ENCODE measurements around the gene AXIN2.

AXIN2 gene

DNA sequence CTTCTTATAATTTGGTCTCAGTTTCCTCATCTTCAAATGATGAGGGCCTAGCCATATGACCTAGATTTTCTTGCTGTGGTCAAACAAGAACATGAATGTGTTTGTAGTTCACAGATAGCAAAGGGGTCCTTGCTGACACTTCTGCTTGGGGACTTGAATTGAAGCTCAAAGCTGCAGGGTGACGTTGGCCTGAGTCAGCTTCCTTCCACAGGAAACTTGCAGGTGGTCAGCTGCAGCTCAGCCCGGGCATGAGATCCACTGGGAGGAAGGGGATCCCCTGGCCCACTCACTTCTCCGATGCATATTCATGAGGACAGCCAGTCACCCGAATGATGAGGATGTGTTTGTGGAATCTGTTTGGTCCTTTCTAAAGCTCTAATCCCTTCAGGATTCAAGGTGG lies 42.6 kb upstream of the AXIN2 start:
- H3K79me2 ChIP-seq (ENCODE audit: insufficient read depth, low read length): no peaks in the 10 kb centered on the region
- no peaks in the 10 kb centered on the region for H3K9me2 ChIP-seq (replicated peaks; ENCODE audit: low read depth, low read length)
- no peaks in the 10 kb centered on the region for H3K27me3 ChIP-seq (ENCODE audit: insufficient read depth, low read length, poor library complexity, severe bottlenecking)
- no peaks in the 10 kb centered on the region for H3K9me3 ChIP-seq (ENCODE audit: insufficient read depth, low read depth, low read length)
- H2AFZ ChIP-seq (ENCODE audit: low read length): no peak overlapping the region
- H3K4me2 ChIP-seq (ENCODE audit: low read depth, low read length, poor library complexity, severe bottlenecking): no peak overlapping the region
- no peak for TF ChIP-seq EZH2phosphoT487 (IDR thresholded peaks at IDR 0.05; ENCODE audit: borderline replicate concordance)
- TF ChIP-seq, protein P1, sequence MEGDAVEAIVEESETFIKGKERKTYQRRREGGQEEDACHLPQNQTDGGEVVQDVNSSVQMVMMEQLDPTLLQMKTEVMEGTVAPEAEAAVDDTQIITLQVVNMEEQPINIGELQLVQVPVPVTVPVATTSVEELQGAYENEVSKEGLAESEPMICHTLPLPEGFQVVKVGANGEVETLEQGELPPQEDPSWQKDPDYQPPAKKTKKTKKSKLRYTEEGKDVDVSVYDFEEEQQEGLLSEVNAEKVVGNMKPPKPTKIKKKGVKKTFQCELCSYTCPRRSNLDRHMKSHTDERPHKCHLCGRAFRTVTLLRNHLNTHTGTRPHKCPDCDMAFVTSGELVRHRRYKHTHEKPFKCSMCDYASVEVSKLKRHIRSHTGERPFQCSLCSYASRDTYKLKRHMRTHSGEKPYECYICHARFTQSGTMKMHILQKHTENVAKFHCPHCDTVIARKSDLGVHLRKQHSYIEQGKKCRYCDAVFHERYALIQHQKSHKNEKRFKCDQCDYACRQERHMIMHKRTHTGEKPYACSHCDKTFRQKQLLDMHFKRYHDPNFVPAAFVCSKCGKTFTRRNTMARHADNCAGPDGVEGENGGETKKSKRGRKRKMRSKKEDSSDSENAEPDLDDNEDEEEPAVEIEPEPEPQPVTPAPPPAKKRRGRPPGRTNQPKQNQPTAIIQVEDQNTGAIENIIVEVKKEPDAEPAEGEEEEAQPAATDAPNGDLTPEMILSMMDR (conservative IDR thresholded peaks at IDR 0.05; ENCODE audit: low read length): no peak
- H3K36me3 ChIP-seq (ENCODE audit: insufficient read depth, low read length): no peaks in the 10 kb centered on the region
- no peaks in the 10 kb centered on the region for H3K4me1 ChIP-seq (ENCODE audit: insufficient read depth, low read length, poor library complexity, severe bottlenecking)
- H3K9ac ChIP-seq (ENCODE audit: low read depth, low read length, poor library complexity, severe bottlenecking): no peak overlapping the region
- no peak overlapping the region for H3K4me3 ChIP-seq (ENCODE audit: low read length, poor library complexity, severe bottlenecking)
- H3F3A ChIP-seq (ENCODE audit: low read depth): no peaks in the 10 kb centered on the region
- H4K20me1 ChIP-seq (ENCODE audit: insufficient read depth, low read length, poor library complexity, severe bottlenecking): no peaks in the 10 kb centered on the region

DNA sequence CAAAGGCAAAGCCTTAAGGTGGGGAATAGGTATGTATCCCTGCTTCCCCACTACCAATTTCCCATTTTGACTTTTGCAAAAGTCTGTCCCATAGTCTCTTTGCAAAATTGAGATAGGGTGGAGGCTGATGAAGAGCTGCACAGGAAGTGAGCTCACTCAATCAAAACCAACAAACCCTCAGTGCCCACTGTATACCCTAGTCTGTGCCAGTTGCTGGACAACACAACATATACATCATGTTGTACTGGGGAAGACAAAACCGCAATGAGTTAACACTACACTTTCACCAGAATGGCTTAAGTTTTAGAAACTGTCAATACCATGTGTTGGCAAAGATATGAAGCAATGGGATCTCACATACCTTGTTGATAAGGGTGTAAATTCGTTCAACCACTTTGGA lies 40.4 kb upstream of the AXIN2 start:
- H3K27me3 ChIP-seq (ENCODE audit: insufficient read depth, low read length, poor library complexity, severe bottlenecking): no peaks in the 10 kb centered on the region
- no peaks in the 10 kb centered on the region for H3K9me3 ChIP-seq (ENCODE audit: insufficient read depth, low read depth, low read length)
- no peak overlapping the region for H3K4me2 ChIP-seq (ENCODE audit: low read depth, low read length, poor library complexity, severe bottlenecking)
- H2AFZ ChIP-seq (ENCODE audit: low read length): no peak overlapping the region
- H3K4me1 ChIP-seq (ENCODE audit: insufficient read depth, low read length, poor library complexity, severe bottlenecking): no peaks in the 10 kb centered on the region
- H3F3A ChIP-seq (ENCODE audit: low read depth): no peaks in the 10 kb centered on the region
- no peak overlapping the region for H3K4me3 ChIP-seq (ENCODE audit: low read length, poor library complexity, severe bottlenecking)
- no peaks in the 10 kb centered on the region for H4K20me1 ChIP-seq (ENCODE audit: insufficient read depth, low read length, poor library complexity, severe bottlenecking)
- no peaks in the 10 kb centered on the region for H3K79me2 ChIP-seq (ENCODE audit: insufficient read depth, low read length)
- no peak overlapping the region for H3K9ac ChIP-seq (ENCODE audit: low read depth, low read length, poor library complexity, severe bottlenecking)
- no peaks in the 10 kb centered on the region for H3K9me2 ChIP-seq (replicated peaks; ENCODE audit: low read depth, low read length)
- TF ChIP-seq EZH2phosphoT487 (IDR thresholded peaks at IDR 0.05; ENCODE audit: borderline replicate concordance): no peak
- TF ChIP-seq, protein P1 (conservative IDR thresholded peaks at IDR 0.05; ENCODE audit: low read length): no peak
- H3K36me3 ChIP-seq (ENCODE audit: insufficient read depth, low read length): no peaks in the 10 kb centered on the region

DNA sequence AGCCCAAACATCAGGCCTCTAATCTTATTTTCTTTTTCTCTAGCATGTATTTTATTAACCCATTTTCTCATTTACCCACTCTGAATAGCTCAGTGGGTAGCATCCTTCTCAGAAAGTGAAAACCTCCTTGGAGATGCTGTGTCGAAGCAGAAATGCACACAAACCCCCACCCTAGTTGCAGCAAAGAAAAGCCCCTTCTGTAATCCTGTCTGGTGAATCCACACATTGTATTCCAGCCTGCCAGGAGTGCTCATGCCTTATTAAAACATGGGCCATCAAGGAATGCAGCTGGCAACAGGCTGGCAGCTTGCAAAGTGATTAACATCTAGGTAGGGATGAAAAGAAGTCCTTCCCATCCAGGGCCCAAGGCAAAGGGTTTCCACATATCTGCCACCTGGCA lies 39.7 kb upstream of the AXIN2 start:
- no peak for TF ChIP-seq EZH2phosphoT487 (IDR thresholded peaks at IDR 0.05; ENCODE audit: borderline replicate concordance)
- TF ChIP-seq, protein P1 (conservative IDR thresholded peaks at IDR 0.05; ENCODE audit: low read length): no peak
- Histone ChIP-seq H3K9ac (ENCODE audit: low read depth, low read length, poor library complexity, severe bottlenecking) (no peak overlapping the region), H2AFZ (ENCODE audit: low read length) (no peak overlapping the region), H3F3A (ENCODE audit: low read depth) (no peaks in the 10 kb centered on the region), H3K4me1 (ENCODE audit: insufficient read depth, low read length, poor library complexity, severe bottlenecking) (no peaks in the 10 kb centered on the region), H3K79me2 (ENCODE audit: insufficient read depth, low read length) (no peaks in the 10 kb centered on the region), H3K4me2 (ENCODE audit: low read depth, low read length, poor library complexity, severe bottlenecking) (no peak overlapping the region), H3K27me3 (ENCODE audit: insufficient read depth, low read length, poor library complexity, severe bottlenecking) (no peaks in the 10 kb centered on the region), H3K4me3 (ENCODE audit: low read length, poor library complexity, severe bottlenecking) (no peak overlapping the region), H3K9me3 (ENCODE audit: insufficient read depth, low read depth, low read length) (no peaks in the 10 kb centered on the region), H3K9me2 (replicated peaks; ENCODE audit: low read depth, low read length) (no peaks in the 10 kb centered on the region), H4K20me1 (ENCODE audit: insufficient read depth, low read length, poor library complexity, severe bottlenecking) (no peaks in the 10 kb centered on the region), H3K36me3 (ENCODE audit: insufficient read depth, low read length) (no peaks in the 10 kb centered on the region)
